ENCODE measurements around the gene RTCB. TPM values are rescaled to one million over a fixed set of nuclear protein-coding genes. Genes with fewer than 3 reads are reported as not detected.
"Not testable (repeated sequence)": the region's sequence is repeated elsewhere in the genome, so short reads cannot be mapped to it uniquely, and the experiment has no call there.

Gene RTCB
- total RNA-seq, 1 donor from 2014 or later: 44.5 TPM

- ATAC-seq: no peak
Observed at GRCh38 chr22:32395107-32395506, 16.9 kb downstream of the RTCB start.

GRCh38 chr22:32389685-32390084 lies 22.4 kb downstream of the RTCB start:
- ATAC-seq: peak; percentile 55
- DNase-seq (ENCODE audit: low spot score): no peak

More at GRCh38 chr22:32395107-32395506, 16.9 kb downstream of the RTCB start:
- no peak for DNase-seq (ENCODE audit: low spot score)

- DNase-seq (ENCODE audit: low spot score): no peak
- no peak for ATAC-seq
Observed at GRCh38 chr22:32385681-32386080, 26.4 kb downstream of the RTCB start.

GRCh38 chr22:32380991-32381390 lies 31.1 kb downstream of the RTCB start:
- ATAC-seq: no peak
- DNase-seq (ENCODE audit: low spot score): no peak

GRCh38 chr22:32378707-32379272 lies 33.3 kb downstream of the RTCB start:
- DNase-seq (ENCODE audit: low spot score) (no peak), ATAC-seq (peak; percentile 73)

GRCh38 chr22:32376681-32377080 lies 35.4 kb downstream of the RTCB start:
- DNase-seq (ENCODE audit: low spot score) (no peak), ATAC-seq (no peak)

- DNase-seq (ENCODE audit: low spot score) (no peak), ATAC-seq (no peak)
Observed at GRCh38 chr22:32375678-32376450, 36.2 kb downstream of the RTCB start.

- DNase-seq (ENCODE audit: low spot score) (no peak), ATAC-seq (no peak)
Observed at GRCh38 chr22:32364210-32364609, 47.8 kb downstream of the RTCB start.

GRCh38 chr22:32361257-32361656 lies 50.8 kb downstream of the RTCB start:
- ATAC-seq: no peak

GRCh38 chr22:32360096-32360495 lies 52.0 kb downstream of the RTCB start:
- ATAC-seq; DNase-seq (ENCODE audit: low spot score): not testable (repeated sequence)

More at GRCh38 chr22:32361257-32361656, 50.8 kb downstream of the RTCB start:
- DNase-seq (ENCODE audit: low spot score): no peak

- not testable (repeated sequence) for DNase-seq (ENCODE audit: low spot score); ATAC-seq
Observed at GRCh38 chr22:32357567-32357966, 54.5 kb downstream of the RTCB start, which contains the start of gene RFPL3. RFPL3 (plus strand) TSS chr22:32357867; CDS start chr22:32358072, 205 bp downstream.

- ATAC-seq (peak; percentile 47), DNase-seq (ENCODE audit: low spot score) (no peak)
Observed at GRCh38 chr22:32355760-32356159, 56.3 kb downstream of the RTCB start.

- no peak for DNase-seq (ENCODE audit: low spot score)
- ATAC-seq: peak; percentile 31
Observed at GRCh38 chr22:32354360-32355351, 57.4 kb downstream of the RTCB start.

GRCh38 chr22:32353840-32354239 lies 58.2 kb downstream of the RTCB start:
- no peak for ATAC-seq
- DNase-seq (ENCODE audit: low spot score): no peak

GRCh38 chr22:32353292-32353691 lies 58.8 kb downstream of the RTCB start:
- ATAC-seq (no peak), DNase-seq (ENCODE audit: low spot score) (no peak)

- DNase-seq (ENCODE audit: low spot score): no peak
- ATAC-seq: no peak
Observed at GRCh38 chr22:32352681-32353080, 59.4 kb downstream of the RTCB start.

GRCh38 chr22:32351875-32352274 lies 60.2 kb downstream of the RTCB start:
- DNase-seq (ENCODE audit: low spot score); ATAC-seq: not testable (repeated sequence)

- DNase-seq (ENCODE audit: low spot score) (no peak), ATAC-seq (no peak)
Observed at GRCh38 chr22:32348031-32348611, 63.9 kb downstream of the RTCB start.

- no peak for DNase-seq (ENCODE audit: low spot score)
- ATAC-seq: no peak
Observed at GRCh38 chr22:32343941-32344340, 68.1 kb downstream of the RTCB start.

GRCh38 chr22:32342977-32343376 lies 69.1 kb downstream of the RTCB start:
- ATAC-seq: no peak

More at GRCh38 chr22:32342977-32343376, 69.1 kb downstream of the RTCB start:
- DNase-seq (ENCODE audit: low spot score): no peak
